ENCODE data around the gene POLR1E. TPM values are rescaled to one million over a fixed set of nuclear protein-coding genes. Genes with fewer than 3 reads are reported as not detected.

POLR1E gene
- 40.3 and 43.8 TPM in 2 replicates for total RNA-seq (2014; rRNA removed; shearing (Covaris generic))

DNA sequence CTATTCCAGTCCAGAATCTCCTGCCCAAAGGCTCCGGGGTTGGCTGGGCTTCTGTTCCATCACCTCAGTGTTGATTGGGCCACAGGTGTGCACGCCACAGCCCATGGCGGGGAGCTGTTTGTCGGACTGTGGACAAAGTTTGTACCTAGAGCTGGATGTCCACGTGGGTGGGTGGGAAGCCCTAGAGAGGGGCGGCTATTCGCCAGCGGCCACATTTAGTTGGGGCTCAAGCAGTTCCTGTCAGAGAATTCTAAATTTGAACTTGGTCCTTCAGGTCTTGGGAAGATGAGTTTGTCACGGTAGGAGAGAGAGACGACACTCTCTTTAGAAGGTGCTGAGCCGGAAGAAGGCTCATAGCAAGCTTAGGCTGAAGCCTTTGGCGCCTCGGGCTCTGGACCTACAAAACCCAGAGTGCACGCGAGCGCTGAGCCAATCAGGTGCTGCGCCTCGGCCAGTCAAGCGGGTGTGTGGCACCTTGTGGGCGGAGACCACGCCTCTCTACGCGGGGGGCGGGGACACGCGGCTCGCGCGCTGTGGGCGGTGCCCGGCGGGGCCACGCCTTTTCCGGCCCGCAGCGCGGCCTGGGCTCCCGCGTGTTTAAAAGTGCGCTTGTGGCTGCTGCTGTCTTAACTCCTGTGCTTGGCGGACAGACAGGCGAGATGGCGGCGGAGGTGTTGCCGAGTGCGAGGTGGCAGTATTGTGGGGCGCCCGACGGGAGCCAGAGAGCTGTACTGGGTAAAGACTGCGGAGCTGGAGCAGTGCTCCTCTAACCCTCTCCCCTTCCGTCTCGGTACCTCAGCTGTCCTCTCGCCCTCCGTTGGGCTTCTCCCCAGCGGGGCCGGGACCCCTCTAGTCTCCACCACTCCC is at the start of gene POLR1E:
Gene POLR1E, plus strand, starts transcription at position 560 of the 867 bp plus-strand sequence. Its CDS starts 100 bp downstream, at position 660.
- peak; percentile 82 for DNase-seq (ENCODE audit: low spot score)

DNA sequence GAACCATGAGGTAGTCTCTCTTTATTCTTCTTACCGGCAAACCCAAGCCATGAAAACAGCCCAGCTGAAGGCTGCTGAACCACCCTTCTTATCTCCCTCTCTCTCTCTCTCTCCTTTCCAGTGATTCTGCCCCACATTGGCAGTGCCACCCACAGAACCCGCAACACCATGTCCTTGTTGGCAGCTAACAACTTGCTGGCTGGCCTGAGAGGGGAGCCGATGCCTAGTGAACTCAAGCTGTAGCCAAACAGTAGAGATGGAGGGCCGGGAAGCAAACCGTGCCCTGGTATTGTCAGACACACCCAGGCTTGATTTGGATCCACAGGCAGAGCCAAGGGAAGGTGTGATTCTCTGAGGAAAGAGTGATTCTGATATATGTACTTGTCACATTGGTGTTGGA is 49.2 kb upstream of the POLR1E start:
- no peak for DNase-seq (ENCODE audit: low spot score)

DNA sequence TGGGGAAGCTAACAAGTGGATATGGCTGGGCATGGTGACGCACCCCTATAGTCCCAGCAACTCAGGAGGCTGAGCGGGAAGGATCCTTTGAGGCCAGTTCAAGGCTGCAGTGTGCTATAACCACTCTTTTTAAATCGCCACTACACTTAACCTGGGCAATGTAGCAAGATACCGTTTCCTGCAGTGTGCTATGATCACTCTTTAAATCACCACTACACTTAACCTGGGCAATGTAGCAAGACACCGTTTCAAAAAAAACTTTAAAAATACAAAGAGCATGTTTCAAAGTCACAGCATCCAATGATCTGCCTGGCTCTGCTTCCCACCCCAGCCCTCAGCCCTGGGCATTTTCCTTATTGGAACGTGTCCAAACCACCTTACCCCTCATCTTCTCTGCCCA is 48.7 kb upstream of the POLR1E start:
- DNase-seq (ENCODE audit: low spot score), result no peak

GRCh38 chr9:37437621-37438020 is 48.1 kb upstream of the POLR1E start:
- DNase-seq (ENCODE audit: low spot score), result no peak

DNA sequence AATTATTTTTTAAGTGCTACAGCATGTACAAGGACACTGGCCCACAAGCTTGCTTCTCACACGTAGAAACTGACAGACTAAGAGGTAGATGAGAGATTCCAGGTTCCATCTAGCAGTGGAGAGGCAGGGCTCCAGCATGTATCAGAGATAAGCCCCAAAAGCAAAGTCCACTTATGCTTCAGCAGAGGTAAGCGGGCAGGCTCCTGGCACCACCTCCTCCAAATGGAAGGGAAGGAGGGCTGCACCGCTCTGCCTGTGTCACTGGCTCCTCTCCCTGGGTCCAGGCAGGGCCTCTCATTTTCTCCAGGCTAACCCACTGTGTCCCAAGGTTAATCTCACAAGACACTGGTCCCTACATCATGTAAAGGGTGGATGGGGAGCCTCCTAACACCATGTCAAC is 47.4 kb upstream of the POLR1E start:
- no peak for DNase-seq (ENCODE audit: low spot score)

- DNase-seq (ENCODE audit: low spot score), result no peak
These were observed 43.9 kb upstream of the POLR1E start for GRCh38 chr9:37441776-37442370.

DNA sequence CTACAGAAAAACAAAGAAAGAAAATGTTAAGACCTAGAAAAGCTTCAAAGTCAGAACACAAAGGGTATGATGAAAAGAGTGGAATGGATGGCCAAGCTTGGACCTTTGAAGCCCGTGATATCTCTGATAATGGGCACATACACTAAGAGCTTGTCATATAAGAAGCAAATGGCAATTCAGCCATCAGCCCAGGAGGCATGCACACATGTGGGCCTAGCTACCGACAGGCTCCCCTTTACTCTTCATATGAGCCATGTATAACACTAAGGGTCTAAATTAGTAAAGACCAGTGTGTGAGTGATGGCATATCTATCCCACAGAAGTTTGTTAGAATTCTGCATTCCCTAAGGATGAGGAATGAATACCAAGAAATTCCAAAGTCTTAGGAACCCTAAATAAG is 43.2 kb upstream of the POLR1E start:
- no peak for DNase-seq (ENCODE audit: low spot score)

GRCh38 chr9:37443566-37443965 is 42.2 kb upstream of the POLR1E start:
- no peak for DNase-seq (ENCODE audit: low spot score)

- no peak for DNase-seq (ENCODE audit: low spot score)
These were observed 40.9 kb upstream of the POLR1E start for GRCh38 chr9:37444890-37445289.

DNA sequence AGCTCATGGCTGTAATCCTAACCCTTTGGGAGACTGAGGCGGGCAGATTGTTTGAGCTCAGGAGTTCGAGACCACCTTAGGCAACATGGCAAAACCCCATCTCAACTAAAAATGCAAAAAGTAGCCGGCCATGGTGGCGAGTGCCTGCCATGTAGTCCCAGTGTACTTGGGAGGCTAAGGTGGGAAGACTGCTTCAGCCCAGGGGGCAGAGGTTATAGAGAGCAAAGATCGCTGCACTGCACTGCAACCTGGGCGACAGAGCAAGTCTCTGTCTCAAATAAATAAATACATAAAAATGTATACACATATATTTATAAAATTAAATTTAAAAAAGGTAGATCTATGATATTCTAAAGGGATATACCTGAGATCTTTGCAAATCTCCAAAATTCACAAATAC is 39.9 kb upstream of the POLR1E start:
- no peak for DNase-seq (ENCODE audit: low spot score)

GRCh38 chr9:37446401-37446800 is 39.3 kb upstream of the POLR1E start:
- DNase-seq (ENCODE audit: low spot score), result no peak

GRCh38 chr9:37447111-37447510 is 38.6 kb upstream of the POLR1E start:
- DNase-seq (ENCODE audit: low spot score), result no peak

GRCh38 chr9:37449862-37450632 is 35.7 kb upstream of the POLR1E start:
- no peak for DNase-seq (ENCODE audit: low spot score)

DNA sequence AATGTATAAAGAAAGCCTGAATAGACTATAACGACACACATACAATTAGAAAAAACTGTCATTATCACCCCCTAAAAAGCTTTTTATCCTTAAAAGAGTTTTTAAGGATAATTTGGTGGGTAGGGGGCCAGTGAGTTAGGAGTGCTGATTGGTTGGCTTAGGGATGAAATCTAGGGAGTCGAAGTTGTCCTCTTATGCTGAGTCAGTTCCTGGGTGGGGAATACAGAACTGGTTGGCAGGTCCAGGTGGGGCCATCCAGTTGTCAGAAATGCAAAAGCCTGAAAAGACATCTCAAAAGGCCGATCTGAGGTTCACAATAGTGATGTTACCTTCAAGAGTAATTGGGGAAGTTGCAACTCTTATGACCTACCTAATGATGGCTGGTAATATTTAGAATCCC is 34.1 kb upstream of the POLR1E start:
- no peak for DNase-seq (ENCODE audit: low spot score)

GRCh38 chr9:37452611-37453010 is 33.1 kb upstream of the POLR1E start:
- DNase-seq (ENCODE audit: low spot score), result no peak

DNA sequence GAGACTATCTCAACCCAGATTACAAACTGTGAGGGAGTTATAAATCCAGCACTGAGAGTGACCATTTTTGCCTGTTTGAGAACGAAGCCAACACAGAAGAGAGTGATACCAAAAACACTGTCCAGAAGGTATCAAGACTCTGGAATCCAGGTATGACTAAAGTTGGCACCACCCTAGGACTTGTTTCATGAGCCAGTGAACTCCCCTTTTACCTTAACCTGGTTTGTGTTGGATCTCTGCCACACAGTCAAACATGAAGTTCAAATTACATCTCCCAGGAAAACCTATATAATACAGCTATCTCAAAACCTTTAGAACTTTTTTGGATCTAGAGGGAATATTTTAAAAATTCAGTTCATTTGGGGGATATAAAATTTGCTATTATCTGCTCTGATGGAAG is 31.9 kb upstream of the POLR1E start:
- no peak for DNase-seq (ENCODE audit: low spot score)

DNA sequence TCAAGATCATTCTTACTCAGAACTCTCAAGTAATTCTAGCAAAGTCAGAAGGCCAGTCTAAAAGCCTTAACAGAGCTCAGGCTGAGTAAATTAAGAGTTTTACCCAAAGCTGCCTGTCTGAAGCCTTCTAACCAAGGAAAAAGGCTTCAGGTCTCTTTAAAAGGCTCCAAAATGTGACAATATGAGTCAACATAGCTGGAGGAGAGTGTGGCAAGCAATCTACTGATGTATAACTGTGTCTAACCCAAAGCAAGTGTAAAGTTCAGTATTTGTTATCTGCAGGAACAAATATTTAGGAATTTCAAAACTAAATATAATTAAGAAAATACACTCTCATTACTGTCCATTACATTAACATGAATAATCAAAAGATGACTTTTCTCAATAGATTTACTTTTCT is 31.5 kb upstream of the POLR1E start:
- no peak for DNase-seq (ENCODE audit: low spot score)

DNA sequence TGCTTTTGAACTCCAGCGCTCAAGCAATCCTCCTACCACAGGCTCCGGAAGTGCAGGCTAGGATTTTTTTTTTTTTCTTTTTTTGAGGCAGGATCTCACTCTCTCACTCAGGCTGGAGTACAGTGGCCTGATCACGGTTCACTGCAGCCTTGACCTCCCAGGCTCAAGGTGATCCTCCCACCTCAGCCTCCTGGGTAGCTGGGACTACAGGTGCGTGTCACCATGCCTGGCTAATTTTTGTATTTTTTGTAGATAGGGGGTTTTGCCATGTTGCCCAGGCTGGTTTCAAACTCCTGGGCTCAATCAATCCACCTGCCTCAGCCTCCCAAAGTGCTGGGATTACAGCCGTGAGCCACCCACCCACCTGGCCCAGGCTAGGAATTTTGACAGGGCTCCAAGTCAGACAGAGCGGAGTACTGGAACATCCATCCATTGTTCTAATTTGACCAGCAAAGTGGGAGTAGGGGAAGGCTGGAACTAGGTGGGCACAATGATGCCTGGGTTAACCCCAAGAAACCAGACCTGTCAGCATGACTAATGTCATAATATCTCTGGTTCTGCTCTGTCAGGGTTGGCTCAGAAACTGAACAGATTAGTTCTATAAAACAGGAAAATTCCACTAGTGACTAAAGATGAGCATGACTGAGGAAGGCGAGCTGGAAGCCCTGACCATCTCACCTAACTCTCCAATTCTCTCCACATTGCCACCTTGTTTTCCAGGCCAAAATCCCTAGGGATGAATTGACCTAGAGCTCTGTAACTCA is 29.7 kb upstream of the POLR1E start:
- DNase-seq (ENCODE audit: low spot score), result no peak

DNA sequence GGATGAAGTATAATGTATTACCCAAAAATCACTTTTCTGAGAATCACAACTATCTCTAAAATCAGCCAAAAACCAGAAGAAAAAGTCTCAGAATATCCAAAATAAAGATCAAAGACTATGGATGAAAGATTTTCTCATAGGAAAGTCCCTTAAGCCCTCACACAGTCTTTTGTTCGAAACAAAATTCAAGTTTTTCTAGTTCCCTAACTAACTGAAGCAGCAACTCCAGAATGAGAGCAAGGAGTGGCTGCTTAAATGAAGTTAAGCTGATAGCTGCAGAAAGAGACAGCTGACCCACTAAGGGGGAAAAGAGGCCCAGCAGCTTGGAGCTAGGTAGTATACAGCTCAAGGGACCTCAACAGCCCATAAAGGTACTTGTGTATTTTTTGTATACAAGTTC is 28.9 kb upstream of the POLR1E start:
- DNase-seq (ENCODE audit: low spot score), result no peak

- DNase-seq (ENCODE audit: low spot score), result no peak
These were observed 21.7 kb upstream of the POLR1E start for GRCh38 chr9:37464006-37464405.

- DNase-seq (ENCODE audit: low spot score), result no peak
These were observed 21.1 kb upstream of the POLR1E start for GRCh38 chr9:37464426-37465248.

Data from A172 (cell line).